Ovary (tissue), 9 donors: ENCODE results near the gene SUGP1. TPM values are rescaled to one million over a fixed set of nuclear protein-coding genes. Genes with fewer than 3 reads are reported as not detected.

Source experiments
- DNase-seq, 5 donors: peaks; one replicate each; pipeline ENCODE4 v3.0.0-alpha.2; 2019 to 2020
- H3K27ac ChIP-seq, 2 donors: fragments of 200-600 bp; one replicate each; pipeline versions ENCODE4 v1.5.1 to v1.8.0; 2019 to 2022
- H3K27me3 ChIP-seq: fragments of 200-600 bp; one replicate; pipeline ENCODE4 v1.8.0; 2022
- H3K36me3 ChIP-seq: fragments of 200-600 bp; sonication (generic); one replicate; pipeline ENCODE4 v1.5.1; 2019
- H3K4me1 ChIP-seq: one replicate; pipeline ENCODE4 v1.8.1; 2013; ENCODE audit warnings: mild to moderate bottlenecking, moderate library complexity; ENCODE audit not compliant: insufficient read depth
- H3K4me3 ChIP-seq: fragments of 200-600 bp; sonication (generic); one replicate; pipeline ENCODE4 v1.5.1; 2017
- H3K9me3 ChIP-seq, 2 donors: fragments of 200-600 bp in 1 of 2; sonication (generic) in 1 of 2; one replicate each; pipeline versions ENCODE4 v1.5.1 to v1.8.1; 2013 to 2019; ENCODE audit warnings: mild to moderate bottlenecking in 1 of 2, moderate library complexity in 1 of 2
- EP300 ChIP-seq: sonication (generic); formaldehyde crosslinking; IDR thresholded peaks from one replicate; pipeline ENCODE4 v1.6.1; 2017; ENCODE audit warnings: antibody characterized with exemption
- POLR2A ChIP-seq: fragments of 450-650 bp; IDR thresholded peaks from one replicate; pipeline ENCODE4 v1.6.1; 2017; ENCODE audit warnings: antibody characterized with exemption, mild to moderate bottlenecking, moderate library complexity
- WGBS, 3 donors: extraction: QIAGEN DNeasy Blood & Tissue Kit in 1 of 3; methylation state at CpG; one replicate each; pipeline versions ENCODE4 v1.1.5 to v1.1.7; 2013 to 2017; 5-methylcytosine and 5-hydroxymethylcytosine counted together
- intact Hi-C, 4 donors: fragments of 100-400 bp; cut with DNase I; formaldehyde crosslinking; loops; one replicate each; pipeline versions ENCODE4 v1.11.0 to v1.15.1; 2022 to 2023
- polyA plus RNA-seq, 2 donors: library from polyadenylated mRNA; stranded (reverse); fragments of 200-250 nt in 1 of 2; fragments of 350-450 nt in 1 of 2; fragmentation: Illumina TruSeq in 1 of 2; extraction: RNeasy Lipid Tissue Mini Kit (QIAGEN cat#74804) in 1 of 2; gene quantifications; one replicate each; pipeline ENCODE4 v1.2.3, GENCODE V29; 2013 to 2014
- total RNA-seq, 7 donors: library from RNA; depleted of rRNA in 2 of 7; stranded (reverse); fragments of >200 nt in 2 of 7; fragmentation: NEBNext Ultra II Directional in 3 of 7; extraction: Animal tissue kit (Norgen Biotek cat#: 25700) in 3 of 7; gene quantifications; one replicate each; pipeline versions ENCODE4 v1.1.0 to v1.2.4, GENCODE V29; 2016 to 2023
- TF ChIP-seq, protein P1 (sequence below), 3 donors: fragments of 450-650 bp in 2 of 3; fragments of 200-600 bp in 1 of 3; IDR thresholded peaks; one replicate each; pipeline versions ENCODE4 v1.5.1 to v1.8.0; 2016 to 2022; ENCODE audit warnings: antibody characterized with exemption in 3 of 3, mild to moderate bottlenecking in 1 of 3
- donor health status: DM: no; HTN: no; CAD: no; lungs with moderate emphysema.
- donor health status: DM: no; HTN: no; CAD: no.
- donor health status: Bipolar disorder and iron deficiency.
- donor health status: DM: yes; HTN: yes; CAD: no.
- donor health status: DM: no; HTN: no; CAD: no.
- donor health status: DM: yes; HTN: yes; CAD: no.

SUGP1 gene
- total and polyA plus RNA-seq, 9 donors: 14.7 to 42.9 (median 36.6) TPM

DNA sequence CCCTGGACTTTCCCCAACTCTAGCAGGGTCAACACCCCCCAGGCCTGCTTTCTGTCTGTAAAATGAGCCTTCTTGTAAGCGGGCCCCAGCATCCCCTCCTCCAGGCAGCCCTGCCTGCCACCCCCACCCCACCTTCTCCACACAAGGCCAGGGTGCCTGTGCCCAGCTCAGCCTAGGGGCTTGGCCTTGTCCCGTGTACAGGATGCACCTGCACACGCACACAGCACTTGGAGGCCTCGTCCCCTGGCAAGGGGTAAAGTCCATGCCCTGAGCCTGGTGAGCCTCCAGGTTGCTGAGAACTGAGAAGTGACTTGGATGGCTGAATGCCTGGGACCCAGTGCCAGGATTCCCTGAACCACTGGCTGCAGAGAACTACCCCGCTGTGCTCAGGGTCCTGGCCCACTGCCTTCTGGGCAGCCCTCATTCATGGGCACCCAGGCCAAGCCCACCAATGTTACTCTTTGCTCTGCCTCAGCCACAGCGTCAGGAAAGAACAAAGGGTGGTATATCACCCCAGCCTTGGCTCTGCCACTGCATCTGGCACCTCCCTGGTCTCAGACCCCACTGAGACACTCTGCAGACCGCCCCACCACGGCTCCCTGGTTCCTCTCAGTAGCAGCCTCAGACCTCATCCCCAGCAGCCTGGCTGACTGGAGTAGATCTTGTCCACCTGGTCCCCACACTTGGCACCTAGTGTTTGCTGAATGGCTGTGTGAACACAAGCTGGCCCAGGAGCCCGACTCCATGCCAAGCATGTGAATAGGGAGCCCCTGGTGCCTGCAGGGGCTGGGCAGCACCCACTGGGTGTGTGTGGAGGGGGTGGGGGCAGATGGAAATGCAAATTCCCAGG is 45.4 kb downstream of the SUGP1 start:
- no peak overlapping the region for H3K4me3 ChIP-seq
- peaks cover 2% of the 10 kb centered on the region for H3K4me1 ChIP-seq
- H3K36me3 ChIP-seq: no peaks in the 10 kb centered on the region
- H3K9me3 ChIP-seq: no peaks in the 10 kb centered on the region
- DNase-seq: no peak
- TF ChIP-seq, protein P1, sequence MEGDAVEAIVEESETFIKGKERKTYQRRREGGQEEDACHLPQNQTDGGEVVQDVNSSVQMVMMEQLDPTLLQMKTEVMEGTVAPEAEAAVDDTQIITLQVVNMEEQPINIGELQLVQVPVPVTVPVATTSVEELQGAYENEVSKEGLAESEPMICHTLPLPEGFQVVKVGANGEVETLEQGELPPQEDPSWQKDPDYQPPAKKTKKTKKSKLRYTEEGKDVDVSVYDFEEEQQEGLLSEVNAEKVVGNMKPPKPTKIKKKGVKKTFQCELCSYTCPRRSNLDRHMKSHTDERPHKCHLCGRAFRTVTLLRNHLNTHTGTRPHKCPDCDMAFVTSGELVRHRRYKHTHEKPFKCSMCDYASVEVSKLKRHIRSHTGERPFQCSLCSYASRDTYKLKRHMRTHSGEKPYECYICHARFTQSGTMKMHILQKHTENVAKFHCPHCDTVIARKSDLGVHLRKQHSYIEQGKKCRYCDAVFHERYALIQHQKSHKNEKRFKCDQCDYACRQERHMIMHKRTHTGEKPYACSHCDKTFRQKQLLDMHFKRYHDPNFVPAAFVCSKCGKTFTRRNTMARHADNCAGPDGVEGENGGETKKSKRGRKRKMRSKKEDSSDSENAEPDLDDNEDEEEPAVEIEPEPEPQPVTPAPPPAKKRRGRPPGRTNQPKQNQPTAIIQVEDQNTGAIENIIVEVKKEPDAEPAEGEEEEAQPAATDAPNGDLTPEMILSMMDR (IDR thresholded peaks at IDR 0.05): no peak
- TF ChIP-seq POLR2A: no peak
- TF ChIP-seq EP300: no peak
- intact Hi-C loops: no loop called here
- H3K27ac ChIP-seq: no peak overlapping the region
- H3K27me3 ChIP-seq: no peaks in the 10 kb centered on the region
- 72 to 76% (median 72%) methylated on average over 9 of the region's 9 CpGs for WGBS, 3 donors

- Histone ChIP-seq H3K36me3 (no peaks in the 10 kb centered on the region), H3K4me1 (peaks cover 2% of the 10 kb centered on the region), H3K4me3 (no peak overlapping the region), H3K9me3 (no peaks in the 10 kb centered on the region), H3K27ac (no peak overlapping the region), H3K27me3 (no peaks in the 10 kb centered on the region)
- WGBS, 3 donors: 47 to 57% (median 55%) methylated on average over 8 of the region's 8 CpGs
- TF ChIP-seq, protein P1 (IDR thresholded peaks at IDR 0.05): no peak
- TF ChIP-seq POLR2A (no peak), EP300 (no peak)
- DNase-seq: no peak
- intact Hi-C loops: no loop called here
Observed at GRCh38 chr19:19274146-19274545, 46.2 kb downstream of the SUGP1 start.

- no peaks in the 10 kb centered on the region for H3K27me3 ChIP-seq
- peaks cover 2% of the 10 kb centered on the region for H3K4me1 ChIP-seq
- DNase-seq: no peak
- no peaks in the 10 kb centered on the region for H3K36me3 ChIP-seq
- no peaks in the 10 kb centered on the region for H3K9me3 ChIP-seq
- no peak overlapping the region for H3K4me3 ChIP-seq
- intact Hi-C loops: no loop called here
- 84 to 93% (median 91%) methylated on average over 8 of the region's 8 CpGs for WGBS, 3 donors
- no peak overlapping the region for H3K27ac ChIP-seq
- TF ChIP-seq, protein P1 (IDR thresholded peaks at IDR 0.05): no peak
- TF ChIP-seq EP300 (no peak), POLR2A (no peak)
Observed at GRCh38 chr19:19271828-19272599, 48.3 kb downstream of the SUGP1 start.

GRCh38 chr19:19270749-19271571 is 49.3 kb downstream of the SUGP1 start:
- intact Hi-C loops: no loop called here
- WGBS, 3 donors: 95% methylated on average over 8 of the region's 8 CpGs
- H3K9me3 ChIP-seq: no peaks in the 10 kb centered on the region
- TF ChIP-seq EP300: no peak
- TF ChIP-seq, protein P1 (IDR thresholded peaks at IDR 0.05): no peak
- TF ChIP-seq POLR2A: no peak
- H3K27ac ChIP-seq: no peak overlapping the region
- no peak for DNase-seq
- H3K36me3 ChIP-seq: no peaks in the 10 kb centered on the region
- H3K4me3 ChIP-seq: no peak overlapping the region
- H3K27me3 ChIP-seq: no peaks in the 10 kb centered on the region
- H3K4me1 ChIP-seq: peaks cover 2% of the 10 kb centered on the region
